ENCODE results near the gene PHYHIPL. TPM values are rescaled to one million over a fixed set of nuclear protein-coding genes. Genes with fewer than 3 reads are reported as not detected.

The PHYHIPL gene
- total RNA-seq, 1 donor from 2014 or later: 0.69 TPM

- Mint-ChIP-seq H3K4me1 (ENCODE audit: unreplicated experiment) (no peaks in the 10 kb centered on the region), H3K27me3 (ENCODE audit: unreplicated experiment) (no peaks in the 10 kb centered on the region), H3K27ac (ENCODE audit: unreplicated experiment) (no peak overlapping the region), H3K4me3 (ENCODE audit: unreplicated experiment) (no peak overlapping the region), H3K9me3 (ENCODE audit: unreplicated experiment) (no peaks in the 10 kb centered on the region), H3K36me3 (ENCODE audit: low read depth, unreplicated experiment) (peaks cover 27% of the 10 kb centered on the region)
- TF ChIP-seq, protein P1, sequence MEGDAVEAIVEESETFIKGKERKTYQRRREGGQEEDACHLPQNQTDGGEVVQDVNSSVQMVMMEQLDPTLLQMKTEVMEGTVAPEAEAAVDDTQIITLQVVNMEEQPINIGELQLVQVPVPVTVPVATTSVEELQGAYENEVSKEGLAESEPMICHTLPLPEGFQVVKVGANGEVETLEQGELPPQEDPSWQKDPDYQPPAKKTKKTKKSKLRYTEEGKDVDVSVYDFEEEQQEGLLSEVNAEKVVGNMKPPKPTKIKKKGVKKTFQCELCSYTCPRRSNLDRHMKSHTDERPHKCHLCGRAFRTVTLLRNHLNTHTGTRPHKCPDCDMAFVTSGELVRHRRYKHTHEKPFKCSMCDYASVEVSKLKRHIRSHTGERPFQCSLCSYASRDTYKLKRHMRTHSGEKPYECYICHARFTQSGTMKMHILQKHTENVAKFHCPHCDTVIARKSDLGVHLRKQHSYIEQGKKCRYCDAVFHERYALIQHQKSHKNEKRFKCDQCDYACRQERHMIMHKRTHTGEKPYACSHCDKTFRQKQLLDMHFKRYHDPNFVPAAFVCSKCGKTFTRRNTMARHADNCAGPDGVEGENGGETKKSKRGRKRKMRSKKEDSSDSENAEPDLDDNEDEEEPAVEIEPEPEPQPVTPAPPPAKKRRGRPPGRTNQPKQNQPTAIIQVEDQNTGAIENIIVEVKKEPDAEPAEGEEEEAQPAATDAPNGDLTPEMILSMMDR (IDR thresholded peaks at IDR 0.05; ENCODE audit: unreplicated experiment): no peak
- no peak for DNase-seq (ENCODE audit: low spot score)
These were observed 97.0 kb downstream of the PHYHIPL start for GRCh38 chr10:59273445-59273844.

- TF ChIP-seq, protein P1 (IDR thresholded peaks at IDR 0.05; ENCODE audit: unreplicated experiment): no peak
These were observed 99.7 kb downstream of the PHYHIPL start for GRCh38 chr10:59276133-59276532.

GRCh38 chr10:59276919-59277318 lies 100.5 kb downstream of the PHYHIPL start:
- no peaks in the 10 kb centered on the region for H3K4me1 Mint-ChIP-seq (ENCODE audit: unreplicated experiment)
- TF ChIP-seq, protein P1 (IDR thresholded peaks at IDR 0.05; ENCODE audit: unreplicated experiment): no peak
- no peaks in the 10 kb centered on the region for H3K27me3 Mint-ChIP-seq (ENCODE audit: unreplicated experiment)
- H3K36me3 Mint-ChIP-seq (ENCODE audit: low read depth, unreplicated experiment): peaks cover 10% of the 10 kb centered on the region
- no peak overlapping the region for H3K27ac Mint-ChIP-seq (ENCODE audit: unreplicated experiment)
- no peak overlapping the region for H3K4me3 Mint-ChIP-seq (ENCODE audit: unreplicated experiment)
- no peak for DNase-seq (ENCODE audit: low spot score)
- no peaks in the 10 kb centered on the region for H3K9me3 Mint-ChIP-seq (ENCODE audit: unreplicated experiment)

More at GRCh38 chr10:59276133-59276532, 99.7 kb downstream of the PHYHIPL start:
- H3K9me3 Mint-ChIP-seq (ENCODE audit: unreplicated experiment): no peaks in the 10 kb centered on the region
- H3K4me1 Mint-ChIP-seq (ENCODE audit: unreplicated experiment): no peaks in the 10 kb centered on the region
- DNase-seq (ENCODE audit: low spot score): no peak
- H3K27me3 Mint-ChIP-seq (ENCODE audit: unreplicated experiment): no peaks in the 10 kb centered on the region
- H3K27ac Mint-ChIP-seq (ENCODE audit: unreplicated experiment): no peak overlapping the region
- H3K36me3 Mint-ChIP-seq (ENCODE audit: low read depth, unreplicated experiment): peaks cover 11% of the 10 kb centered on the region
- H3K4me3 Mint-ChIP-seq (ENCODE audit: unreplicated experiment): no peak overlapping the region

- Mint-ChIP-seq H3K9me3 (ENCODE audit: unreplicated experiment) (no peaks in the 10 kb centered on the region), H3K4me1 (ENCODE audit: unreplicated experiment) (peaks cover 14% of the 10 kb centered on the region), H3K27ac (ENCODE audit: unreplicated experiment) (no peak overlapping the region), H3K36me3 (ENCODE audit: low read depth, unreplicated experiment) (peaks cover 12% of the 10 kb centered on the region), H3K27me3 (ENCODE audit: unreplicated experiment) (no peaks in the 10 kb centered on the region), H3K4me3 (ENCODE audit: unreplicated experiment) (no peak overlapping the region)
- no peak for DNase-seq (ENCODE audit: low spot score)
- TF ChIP-seq, protein P1 (IDR thresholded peaks at IDR 0.05; ENCODE audit: unreplicated experiment): no peak
These were observed 103.0 kb downstream of the PHYHIPL start for GRCh38 chr10:59279476-59279875.

DNA sequence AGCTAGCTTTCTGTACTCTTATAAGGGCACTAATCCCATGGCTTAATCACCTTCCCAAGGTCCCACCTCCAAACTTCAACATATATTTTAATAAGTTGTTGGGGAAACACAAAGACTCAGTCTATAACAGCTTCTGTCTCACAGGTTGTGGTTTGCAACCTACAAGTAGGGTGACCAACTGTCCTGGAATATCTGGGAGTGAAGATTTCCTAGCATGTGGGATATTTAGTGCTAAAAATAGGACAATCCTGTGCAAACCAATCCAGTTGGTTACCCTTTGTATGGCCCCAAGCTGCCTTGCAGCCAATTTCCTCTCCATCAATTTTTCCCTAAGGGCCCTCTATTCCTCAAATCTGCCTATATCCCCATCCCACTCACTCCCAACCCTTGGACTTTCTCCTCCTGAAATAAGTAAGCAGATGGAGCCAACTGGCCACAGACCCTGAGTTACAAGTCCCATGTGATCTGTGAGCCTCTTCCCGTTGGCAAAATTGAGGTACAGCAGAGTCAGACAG lies 103.6 kb downstream of the PHYHIPL start:
- Mint-ChIP-seq H3K4me3 (ENCODE audit: unreplicated experiment) (no peak overlapping the region), H3K9me3 (ENCODE audit: unreplicated experiment) (no peaks in the 10 kb centered on the region), H3K27ac (ENCODE audit: unreplicated experiment) (no peak overlapping the region), H3K4me1 (ENCODE audit: unreplicated experiment) (peaks cover 17% of the 10 kb centered on the region), H3K36me3 (ENCODE audit: low read depth, unreplicated experiment) (peaks cover 12% of the 10 kb centered on the region), H3K27me3 (ENCODE audit: unreplicated experiment) (peaks cover 2% of the 10 kb centered on the region)
- TF ChIP-seq, protein P1 (IDR thresholded peaks at IDR 0.05; ENCODE audit: unreplicated experiment): no peak
- no peak for DNase-seq (ENCODE audit: low spot score)
